GM23248 (cell line): ENCODE results near the gene PLA2G4F.

Source experiments
- EZH2 ChIP-seq: fragments of 200-600 bp; sonication (generic); IDR thresholded peaks from 2 replicates; pipeline ENCODE4 v1.6.1; 2018; ENCODE audit warnings: antibody characterized with exemption, mild to moderate bottlenecking; ENCODE audit not compliant: insufficient read depth, poor library complexity, severe bottlenecking
- EZH2phosphoT487 ChIP-seq: fragments of 200-600 bp; sonication (generic); IDR thresholded peaks from 2 replicates; pipeline ENCODE4 v1.6.1; 2018; ENCODE audit warnings: antibody characterized with exemption, moderate library complexity, mild to moderate bottlenecking, low read depth; ENCODE audit not compliant: insufficient read depth

- TF ChIP-seq EZH2 (no peak), EZH2phosphoT487 (no peak)
Measured at GRCh38 chr15:42182328-42182886, 26.0 kb upstream of the PLA2G4F start.
